HG02852 (cell line): ENCODE measurements around the gene SHKBP1.

Experiments
- ATAC-seq: cut with Tn5 transposase; IDR thresholded peaks from one replicate; pipeline ENCODE4 v1.9.1; 2021; ENCODE audit warnings: mild to moderate bottlenecking, moderate library complexity; ENCODE audit not compliant: unreplicated experiment

The SHKBP1 gene

DNA sequence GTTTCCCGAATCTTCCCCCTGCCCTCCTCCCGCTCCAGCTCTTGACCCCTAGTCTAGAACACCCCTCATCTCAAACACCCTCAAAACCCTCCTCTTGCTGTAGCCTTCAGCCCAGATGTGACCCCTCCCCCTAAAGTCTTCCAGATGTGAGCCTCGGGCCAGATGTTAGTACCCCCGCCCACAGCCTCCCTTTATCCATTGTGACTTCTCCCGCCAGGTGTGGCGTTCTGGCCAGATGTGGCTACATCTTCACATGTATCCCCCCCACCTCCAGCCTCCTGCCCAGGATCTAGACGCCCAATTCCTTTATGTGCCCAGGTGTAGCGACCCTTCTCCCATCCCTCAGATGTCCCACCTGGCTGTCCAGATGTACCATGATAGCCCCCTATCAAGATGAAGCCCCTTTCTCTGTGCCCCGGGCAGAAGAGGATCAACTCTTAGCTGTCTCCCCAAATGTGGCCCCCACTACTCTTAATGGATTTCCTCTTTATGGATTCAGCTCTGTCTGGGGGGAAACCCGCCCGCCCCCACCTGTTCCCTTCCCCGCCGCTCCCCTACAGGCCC is 24.0 kb downstream of the SHKBP1 start:
- no peak for ATAC-seq

- ATAC-seq: no peak
Measured at GRCh38 chr19:40601134-40601974, 24.7 kb downstream of the SHKBP1 start, which contains the start of gene LTBP4. Gene LTBP4, plus strand, starts transcription at chr19:40601369. Its CDS starts 19 bp downstream, at chr19:40601388.

DNA sequence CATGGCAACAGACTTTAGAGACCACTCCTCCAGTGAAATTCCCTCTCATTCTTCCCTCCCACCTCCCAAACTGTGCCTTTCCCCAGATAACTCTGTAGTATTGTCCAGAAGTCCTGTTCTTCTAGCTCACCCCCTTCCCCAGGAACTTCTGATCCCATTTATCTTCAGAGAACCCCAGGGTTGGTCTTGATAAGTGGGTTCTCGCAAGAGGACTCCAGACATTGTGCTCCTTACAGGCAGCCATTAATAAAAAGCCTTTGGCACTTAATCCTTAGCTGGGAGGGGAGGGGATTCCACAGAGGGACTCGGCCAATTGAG is 26.4 kb downstream of the SHKBP1 start:
- no peak for ATAC-seq

GRCh38 chr19:40603389-40604170 is 26.9 kb downstream of the SHKBP1 start:
- peak; percentile 59 for ATAC-seq

DNA sequence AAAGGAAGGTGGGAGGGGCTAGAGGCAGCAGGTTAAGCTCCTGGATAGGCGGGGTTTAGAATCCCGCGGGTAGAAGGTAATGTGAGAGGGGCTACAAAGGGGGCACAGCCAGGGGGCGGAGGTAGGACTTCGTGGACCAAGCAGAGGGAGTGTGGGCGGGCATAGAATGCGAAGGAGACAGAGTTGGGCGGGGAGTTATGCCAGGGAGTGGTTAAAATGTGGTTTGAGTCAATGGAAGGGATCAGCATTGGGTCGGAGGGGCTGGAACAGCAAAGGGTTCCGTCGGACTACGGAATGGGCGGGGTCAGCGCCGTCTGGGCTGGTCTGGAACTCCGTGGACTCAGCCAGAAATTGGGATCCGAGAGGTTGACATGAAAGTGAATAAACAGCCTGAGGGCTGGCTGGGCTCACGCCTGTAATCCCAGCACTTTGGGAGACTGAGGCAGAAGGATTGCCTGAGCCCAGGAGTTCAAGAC is 27.5 kb downstream of the SHKBP1 start:
- ATAC-seq: no peak

- no peak for ATAC-seq
Measured at GRCh38 chr19:40604647-40605215, 28.1 kb downstream of the SHKBP1 start.

DNA sequence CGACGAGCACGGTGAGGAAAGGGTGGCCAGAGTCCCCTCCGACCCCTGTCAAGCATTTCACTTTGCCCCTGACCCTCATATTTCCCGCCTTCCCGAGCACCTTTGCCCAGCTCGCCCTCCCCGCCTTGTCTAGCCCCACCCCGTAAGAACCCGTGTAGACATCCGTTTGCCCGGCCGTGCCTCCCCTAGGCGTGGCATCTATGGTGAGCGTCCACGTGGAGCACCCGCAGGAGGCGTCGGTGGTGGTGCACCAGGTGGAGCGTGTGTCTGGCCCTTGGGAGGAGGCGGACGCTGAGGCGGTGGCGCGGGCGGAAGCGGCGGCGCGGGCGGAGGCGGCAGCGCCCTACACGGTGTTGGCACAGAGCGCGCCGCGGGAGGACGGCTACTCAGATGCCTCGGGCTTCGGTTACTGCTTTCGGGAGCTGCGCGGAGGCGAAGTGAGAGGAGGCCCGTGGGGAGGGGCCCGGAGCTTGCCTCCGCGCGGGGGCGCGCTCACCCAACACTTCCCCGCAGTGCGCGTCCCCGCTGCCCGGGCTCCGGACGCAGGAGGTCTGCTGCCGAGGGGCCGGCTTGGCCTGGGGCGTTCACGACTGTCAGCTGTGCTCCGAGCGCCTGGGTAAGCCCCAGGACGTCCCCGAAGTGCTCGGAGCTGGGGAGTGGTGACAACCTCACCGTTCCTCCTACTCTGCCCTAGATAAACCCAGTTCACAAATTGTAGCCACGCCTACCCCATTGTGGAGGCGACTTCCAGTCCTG is 28.7 kb downstream of the SHKBP1 start:
- no peak for ATAC-seq

DNA sequence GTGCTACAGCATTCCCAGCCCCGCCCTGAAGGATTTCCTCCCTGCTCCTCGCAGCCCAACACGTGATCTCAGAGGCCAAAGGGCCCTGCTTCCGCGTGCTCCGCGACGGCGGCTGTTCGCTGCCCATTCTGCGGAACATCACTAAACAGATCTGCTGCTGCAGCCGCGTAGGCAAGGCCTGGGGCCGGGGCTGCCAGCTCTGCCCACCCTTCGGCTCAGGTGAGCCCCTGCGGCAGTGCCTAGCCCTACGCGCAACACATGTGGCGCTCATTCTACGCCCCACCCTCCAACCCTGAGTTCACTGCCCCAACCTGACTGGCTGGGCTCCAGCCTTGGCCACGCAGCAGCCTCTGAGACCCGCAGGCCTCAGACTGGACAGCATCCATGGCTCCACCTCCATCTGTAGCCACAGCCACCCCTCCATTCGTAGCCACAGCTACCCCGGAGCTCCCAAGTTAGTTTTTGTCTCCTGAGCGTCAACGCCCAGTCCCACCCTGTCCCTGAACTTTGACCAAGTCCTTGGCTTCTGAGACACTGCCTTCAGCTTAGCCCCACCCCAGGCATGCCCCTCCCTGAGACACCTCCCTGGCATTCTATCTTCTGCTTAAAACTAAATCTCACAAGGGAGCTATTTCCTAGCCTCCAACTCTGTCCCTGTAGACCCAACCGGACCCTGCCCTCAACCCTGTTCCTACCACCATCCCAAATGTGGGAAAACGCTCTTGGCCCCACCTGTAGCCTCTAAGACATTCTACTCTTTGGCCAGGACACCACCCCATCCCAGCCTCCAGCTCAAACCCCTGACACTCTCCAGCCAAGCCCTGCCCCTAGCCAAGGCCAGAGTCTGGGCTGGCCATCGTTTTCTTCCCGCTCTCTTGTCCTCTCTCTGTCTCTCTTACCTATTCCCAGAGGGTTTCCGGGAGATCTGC is 30.9 kb downstream of the SHKBP1 start:
- ATAC-seq: no peak

- ATAC-seq: no peak
Measured at GRCh38 chr19:40608240-40608621, 31.6 kb downstream of the SHKBP1 start.

- no peak for ATAC-seq
Measured at GRCh38 chr19:40608957-40609356, 32.3 kb downstream of the SHKBP1 start.

- peak; percentile 33 for ATAC-seq
Measured at GRCh38 chr19:40609561-40610395, 33.1 kb downstream of the SHKBP1 start.

GRCh38 chr19:40610396-40611064 is 33.9 kb downstream of the SHKBP1 start:
- no peak for ATAC-seq

DNA sequence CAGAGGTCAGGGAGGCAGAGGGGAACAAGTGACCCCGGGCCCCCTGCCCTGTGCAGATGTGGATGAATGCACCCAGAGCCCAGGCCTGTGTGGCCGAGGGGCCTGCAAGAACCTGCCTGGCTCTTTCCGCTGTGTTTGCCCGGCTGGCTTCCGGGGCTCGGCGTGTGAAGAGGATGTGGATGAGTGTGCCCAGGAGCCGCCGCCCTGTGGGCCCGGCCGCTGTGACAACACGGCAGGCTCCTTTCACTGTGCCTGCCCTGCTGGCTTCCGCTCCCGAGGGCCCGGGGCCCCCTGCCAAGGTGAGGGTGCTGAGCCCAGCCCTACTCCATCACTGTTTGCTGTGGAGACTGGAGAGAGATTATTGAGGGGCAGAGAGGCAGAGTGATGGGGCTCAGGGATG is 34.4 kb downstream of the SHKBP1 start:
- ATAC-seq: no peak

DNA sequence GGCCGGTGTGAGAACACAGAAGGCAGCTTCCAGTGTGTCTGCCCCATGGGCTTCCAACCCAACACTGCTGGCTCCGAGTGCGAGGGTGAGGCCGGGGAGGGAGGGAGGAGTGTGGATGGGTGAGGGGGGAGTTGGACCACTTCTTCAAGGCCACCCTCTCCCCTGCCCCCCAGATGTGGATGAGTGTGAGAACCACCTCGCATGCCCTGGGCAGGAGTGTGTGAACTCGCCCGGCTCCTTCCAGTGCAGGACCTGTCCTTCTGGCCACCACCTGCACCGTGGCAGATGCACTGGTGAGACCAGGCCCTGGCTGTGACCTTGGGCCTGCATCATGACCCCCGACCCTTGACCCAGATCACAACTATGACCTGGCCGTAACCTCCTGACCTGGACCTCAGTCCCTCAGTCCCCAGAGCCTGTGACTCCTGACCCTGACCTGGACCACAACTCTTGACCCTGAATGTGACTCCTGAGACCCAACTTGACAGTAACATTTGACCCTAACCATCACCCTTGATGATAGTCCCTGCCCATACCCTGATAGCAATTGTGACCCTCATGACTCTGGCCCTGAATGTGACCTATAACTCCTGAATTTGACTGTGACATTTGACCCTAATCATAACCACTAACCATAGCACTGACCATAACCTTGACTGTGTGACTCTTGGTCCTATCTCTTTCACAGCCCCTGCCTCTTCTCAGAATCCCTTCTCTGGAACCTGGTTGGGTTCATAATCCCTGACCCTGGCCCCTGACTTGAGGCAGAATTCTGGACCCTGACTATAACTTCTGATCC is 35.4 kb downstream of the SHKBP1 start:
- no peak for ATAC-seq

DNA sequence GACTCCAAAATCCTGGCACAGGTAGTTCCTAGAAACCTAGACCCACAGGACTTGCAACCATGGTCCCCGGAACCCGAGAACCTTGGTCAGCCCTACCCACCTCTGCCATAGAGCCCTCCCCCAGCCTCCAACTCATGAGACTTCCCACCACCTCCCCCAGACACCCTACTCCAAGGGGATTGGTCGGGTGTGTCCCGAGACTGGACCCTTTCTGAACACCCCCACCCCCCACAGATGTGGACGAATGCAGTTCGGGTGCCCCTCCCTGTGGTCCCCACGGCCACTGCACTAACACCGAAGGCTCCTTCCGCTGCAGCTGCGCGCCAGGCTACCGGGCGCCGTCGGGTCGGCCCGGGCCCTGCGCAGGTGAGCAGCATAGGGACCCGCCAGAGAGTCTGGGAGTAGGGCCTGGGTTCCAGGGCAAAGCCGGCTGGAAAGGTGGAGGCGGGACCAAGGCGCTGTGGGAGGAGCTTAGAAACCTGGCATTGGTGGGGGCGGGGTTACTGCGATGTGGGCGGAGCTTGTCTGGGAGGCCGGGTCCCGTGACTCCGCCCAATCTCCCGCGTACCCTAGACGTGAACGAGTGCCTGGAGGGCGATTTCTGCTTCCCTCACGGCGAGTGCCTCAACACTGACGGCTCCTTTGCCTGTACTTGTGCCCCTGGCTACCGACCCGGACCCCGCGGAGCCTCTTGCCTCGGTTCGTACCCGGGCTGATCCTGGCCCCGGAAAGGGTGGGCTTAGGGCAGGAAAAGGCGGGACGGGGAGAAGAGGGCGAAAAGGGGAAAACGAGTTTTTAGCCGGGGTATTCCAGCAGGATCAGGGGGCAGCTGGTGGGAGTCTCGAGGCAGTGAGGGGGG is 36.4 kb downstream of the SHKBP1 start:
- ATAC-seq: no peak
